ENCODE data around the gene PCDH9.
"Not testable (repeated sequence)": the region's sequence is repeated elsewhere in the genome, so short reads cannot be mapped to it uniquely, and the experiment has no call there.

PCDH9 gene

DNA sequence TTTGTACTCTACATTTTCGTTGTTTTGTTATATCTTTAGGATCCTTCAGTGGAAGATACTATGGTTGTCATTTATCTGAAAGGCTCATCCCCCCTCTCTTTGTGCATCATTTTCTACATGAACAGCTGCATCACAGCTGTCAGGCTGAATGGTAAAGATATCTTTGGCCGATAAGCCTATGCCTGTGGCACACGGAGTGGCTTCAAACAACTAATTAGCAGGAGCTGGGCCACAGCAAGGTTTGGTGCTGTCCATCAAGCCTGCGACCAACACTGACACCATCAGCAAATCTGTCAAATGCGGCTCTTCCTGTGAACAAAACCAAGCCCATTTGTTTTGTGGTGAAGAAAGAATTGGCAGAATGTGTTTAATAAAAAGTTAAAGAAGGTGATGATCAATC, 334.4 kb downstream of the PCDH9 start:
- DNase-seq (ENCODE audit: low read depth): no peak

GRCh38 chr13:66895320-66895719, 334.8 kb downstream of the PCDH9 start:
- DNase-seq (ENCODE audit: low read depth): no peak

DNA sequence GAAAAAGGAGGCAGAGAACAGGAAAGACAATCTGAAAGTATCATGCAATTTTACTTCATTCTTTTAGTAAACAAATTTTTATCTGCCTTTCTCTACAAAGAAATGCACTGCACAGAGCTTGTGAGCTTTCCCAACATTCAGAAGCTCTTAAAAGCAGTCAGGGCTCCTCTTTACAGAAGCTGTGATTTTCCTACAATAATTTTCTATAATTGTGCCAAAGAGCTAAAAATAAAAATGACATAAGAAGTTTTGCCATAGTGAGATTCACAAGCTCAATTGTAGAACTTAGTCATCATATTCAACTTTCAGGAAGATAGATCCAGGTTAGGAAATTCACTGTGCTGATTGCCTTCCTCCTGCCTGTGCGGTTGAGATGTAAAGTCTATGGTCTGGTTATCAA, 341.4 kb downstream of the PCDH9 start:
- peak; percentile 2 for DNase-seq (ENCODE audit: low read depth)

GRCh38 chr13:66887088-66887487, 343.0 kb downstream of the PCDH9 start:
- peak; percentile 70 for DNase-seq (ENCODE audit: low read depth)

DNA sequence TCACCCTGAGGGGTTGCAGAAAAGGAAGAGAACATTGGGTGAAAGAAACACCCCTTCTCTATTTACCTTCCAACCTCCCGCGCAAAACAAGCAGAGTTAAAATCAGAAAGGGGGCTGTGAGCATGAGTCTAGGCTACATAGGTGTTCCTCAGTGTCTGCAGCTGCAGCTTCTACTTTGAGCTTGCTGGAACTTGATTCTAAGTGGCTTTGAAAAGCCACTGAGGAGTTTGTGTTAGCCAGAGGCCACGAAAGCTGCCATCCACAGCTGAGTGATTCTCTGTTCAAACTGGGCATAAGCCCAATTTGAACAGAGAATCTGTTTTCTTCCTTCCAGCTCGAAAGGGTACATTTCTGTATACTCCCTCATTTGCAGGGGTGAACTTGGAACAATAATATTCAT, 343.9 kb downstream of the PCDH9 start:
- no peak for DNase-seq (ENCODE audit: low read depth)

GRCh38 chr13:66881170-66881569, 349.0 kb downstream of the PCDH9 start:
- not testable (repeated sequence) for DNase-seq (ENCODE audit: low read depth)

GRCh38 chr13:66879988-66880387, 350.1 kb downstream of the PCDH9 start:
- DNase-seq (ENCODE audit: low read depth): no peak

DNA sequence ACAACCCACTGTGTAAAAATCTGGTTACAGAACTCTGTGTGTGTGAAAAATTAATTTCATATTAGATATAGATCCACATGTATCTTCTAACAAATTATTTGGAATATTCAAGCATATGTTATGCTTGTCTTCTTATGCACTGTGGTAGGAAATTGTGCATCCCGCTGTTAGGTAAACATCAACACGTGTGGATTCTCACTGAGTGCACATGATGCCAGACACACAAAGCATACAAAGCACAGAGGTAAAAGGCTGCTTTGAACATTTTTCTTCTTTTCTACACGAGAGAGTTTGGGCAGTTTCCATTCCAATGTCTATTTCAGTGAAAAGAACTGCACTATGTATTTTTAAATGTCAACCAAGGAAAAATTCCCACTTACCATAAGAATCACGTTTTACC, 354.9 kb downstream of the PCDH9 start:
- DNase-seq (ENCODE audit: low read depth): no peak

DNA sequence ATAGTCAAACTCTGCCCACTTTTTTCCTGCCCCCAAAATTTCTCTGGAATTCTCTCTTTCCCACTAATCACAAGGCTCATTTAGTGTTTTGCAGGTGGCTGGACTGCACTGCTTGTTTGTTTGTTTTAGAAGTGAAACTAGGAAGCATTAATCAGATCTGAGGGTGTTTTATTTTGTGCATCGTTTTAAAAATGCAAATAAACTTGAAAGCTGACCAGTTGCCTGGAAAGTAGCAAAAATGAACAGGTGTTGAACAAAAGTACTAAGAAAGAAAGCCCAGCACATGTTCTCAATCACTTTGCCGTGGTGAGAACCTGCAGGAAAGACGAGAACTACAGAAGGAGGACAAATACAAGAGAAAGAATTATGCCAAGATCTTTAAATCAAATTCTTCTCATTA, 365.5 kb downstream of the PCDH9 start:
- DNase-seq (ENCODE audit: low read depth): no peak

DNA sequence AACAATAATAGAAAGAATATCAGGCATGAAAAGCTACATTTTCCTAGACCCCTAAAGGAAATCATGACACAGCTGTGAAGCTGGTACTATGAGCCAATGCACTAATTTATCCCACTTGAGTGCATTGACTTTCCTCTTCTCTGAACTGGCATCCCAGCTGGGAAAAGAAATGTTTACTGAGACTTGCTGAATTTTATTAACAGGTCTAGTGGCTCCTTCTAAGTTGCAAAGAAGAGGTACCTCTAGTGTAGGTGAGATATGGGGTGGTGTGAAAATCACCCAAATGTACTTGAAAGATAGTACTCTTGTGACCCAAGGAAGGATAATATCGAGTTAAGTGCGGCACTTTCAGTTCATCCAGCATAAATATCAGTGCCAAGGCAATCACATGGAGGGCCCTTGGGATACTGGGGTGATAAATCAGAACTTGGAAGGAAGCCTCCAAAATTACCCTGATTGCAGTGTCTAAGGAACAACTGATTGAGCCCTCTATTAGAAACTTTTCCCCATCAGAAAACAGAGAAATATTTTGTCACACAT, 369.2 kb downstream of the PCDH9 start:
- no peak for DNase-seq (ENCODE audit: low read depth)

GRCh38 chr13:66859934-66860877, 369.9 kb downstream of the PCDH9 start:
- DNase-seq (ENCODE audit: low read depth): no peak

DNA sequence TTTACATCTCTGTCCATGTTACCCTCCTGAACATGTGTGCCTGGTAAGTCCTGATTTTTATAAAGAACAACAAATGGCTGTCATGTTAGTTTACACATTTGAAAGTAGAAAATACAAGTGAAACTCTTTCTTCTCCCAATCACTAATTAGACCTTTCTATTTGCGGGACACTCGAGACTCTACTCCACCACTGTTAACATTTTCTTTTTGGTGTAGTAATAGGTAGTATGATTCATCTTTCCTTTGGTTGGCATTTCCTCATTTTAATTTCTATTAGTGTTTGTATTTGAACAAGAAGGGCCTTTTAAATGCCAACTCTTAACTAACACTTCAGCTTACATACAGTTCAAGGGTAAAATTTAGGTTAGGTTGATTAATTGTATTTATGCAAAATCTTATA, 371.1 kb downstream of the PCDH9 start:
- DNase-seq (ENCODE audit: low read depth): no peak

- no peak for DNase-seq (ENCODE audit: low read depth)
Observed at GRCh38 chr13:66858163-66858562, 372.0 kb downstream of the PCDH9 start.

- no peak for DNase-seq (ENCODE audit: low read depth)
Observed at GRCh38 chr13:66855131-66855530, 375.0 kb downstream of the PCDH9 start.

- no peak for DNase-seq (ENCODE audit: low read depth)
Observed at GRCh38 chr13:66853564-66853963, 376.6 kb downstream of the PCDH9 start.

DNA sequence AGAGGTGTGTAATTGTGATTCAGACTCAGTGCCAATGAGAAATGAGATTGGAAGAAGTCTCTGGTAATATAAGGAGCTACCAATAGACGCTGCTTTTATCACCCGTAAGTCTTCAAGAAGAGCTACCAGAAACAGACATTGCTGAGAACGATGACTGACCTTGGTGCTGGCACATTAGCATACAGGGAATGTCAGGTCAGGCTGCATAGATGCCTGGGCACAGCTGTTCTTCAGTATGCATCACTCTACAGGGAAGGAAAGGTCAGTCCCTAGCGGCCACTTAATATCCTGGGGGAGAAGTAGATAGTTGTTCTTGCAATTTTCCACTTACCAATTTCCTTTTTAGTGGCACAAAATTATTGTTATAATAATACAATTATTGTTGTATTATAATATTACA, 380.4 kb downstream of the PCDH9 start:
- no peak for DNase-seq (ENCODE audit: low read depth)

- no peak for DNase-seq (ENCODE audit: low read depth)
Observed at GRCh38 chr13:66847541-66847940, 382.6 kb downstream of the PCDH9 start.

GRCh38 chr13:66845393-66845792, 384.7 kb downstream of the PCDH9 start:
- no peak for DNase-seq (ENCODE audit: low read depth)

DNA sequence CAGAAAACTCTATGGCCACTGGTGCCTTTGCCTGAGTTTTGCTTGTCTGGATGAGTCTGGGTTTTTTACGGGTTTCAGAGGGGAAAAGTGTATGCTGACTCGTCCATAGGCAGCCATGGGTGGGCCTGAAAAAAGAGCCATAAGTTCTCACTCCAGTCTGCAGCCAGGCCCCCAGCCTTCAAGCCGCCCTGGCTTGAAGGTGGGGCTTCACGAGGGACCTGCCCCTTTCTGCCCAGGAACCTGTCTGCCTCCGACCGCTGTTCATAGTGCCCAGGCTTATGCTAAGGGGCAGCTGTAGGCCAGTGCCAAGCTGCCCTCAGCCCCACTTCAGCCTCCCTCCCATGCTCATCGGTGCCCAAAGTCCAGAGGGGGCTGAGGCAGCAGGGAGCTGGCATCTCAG, 385.2 kb downstream of the PCDH9 start:
- no peak for DNase-seq (ENCODE audit: low read depth)

DNA sequence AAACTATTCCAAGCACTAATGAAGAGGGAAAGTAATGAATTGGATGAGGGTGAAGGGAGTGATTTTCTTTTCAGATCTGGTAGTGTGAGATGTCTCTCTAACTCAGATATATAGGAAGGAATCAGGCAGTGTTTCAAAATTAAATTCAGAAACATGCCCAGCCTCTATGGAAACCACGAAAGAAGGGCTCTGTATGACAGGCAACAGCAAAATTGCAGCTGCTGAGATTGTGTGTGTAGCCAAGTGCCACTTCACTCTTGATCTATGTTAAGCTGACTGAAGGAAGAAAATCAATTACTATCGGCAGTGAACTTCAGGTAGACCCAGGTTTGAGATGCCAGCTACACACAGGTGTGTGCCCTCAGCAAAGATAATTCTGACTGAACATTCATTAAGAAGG, 387.4 kb downstream of the PCDH9 start:
- no peak for DNase-seq (ENCODE audit: low read depth)

DNA sequence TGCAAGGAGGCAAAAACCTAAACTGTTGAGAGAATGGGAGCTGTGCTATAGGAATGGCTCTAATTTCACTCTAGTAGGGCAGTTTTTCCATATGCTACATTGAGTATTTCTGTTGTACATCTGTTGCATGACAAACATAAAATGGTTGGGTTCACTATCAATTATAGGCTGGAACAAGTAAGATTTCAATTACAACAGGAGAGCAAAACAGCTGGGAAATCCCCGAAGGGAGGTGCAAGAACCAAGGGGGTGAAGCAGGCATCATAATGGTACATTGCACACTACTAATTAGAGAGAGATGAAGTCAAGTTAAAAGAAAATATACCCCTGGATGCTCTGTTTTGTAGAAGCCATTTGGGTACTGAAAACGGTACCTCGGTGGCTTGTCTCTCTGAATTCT, 389.5 kb downstream of the PCDH9 start:
- no peak for DNase-seq (ENCODE audit: low read depth)

DNA sequence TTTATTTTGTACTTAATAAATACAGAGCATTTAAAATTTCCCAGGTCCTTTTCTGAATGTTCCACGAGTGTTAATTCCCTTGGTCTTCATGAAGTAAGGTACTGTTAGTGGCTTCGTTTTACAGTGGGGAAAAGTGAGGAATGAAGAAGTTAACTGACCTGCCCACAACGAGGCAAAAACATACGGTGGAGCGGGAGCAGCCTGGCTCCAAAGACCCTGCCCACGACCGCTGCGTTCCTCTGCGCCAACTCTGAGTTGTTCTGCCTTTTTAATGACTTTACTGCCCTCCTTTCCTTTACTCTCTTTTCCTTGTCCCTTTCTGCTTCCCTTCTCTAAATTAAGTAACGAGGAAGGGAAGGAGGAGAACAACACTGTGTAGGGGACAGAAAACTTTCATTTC, 392.9 kb downstream of the PCDH9 start:
- no peak for DNase-seq (ENCODE audit: low read depth)

GRCh38 chr13:66835040-66835628, 395.0 kb downstream of the PCDH9 start:
- DNase-seq (ENCODE audit: low read depth): no peak

Measured in fibroblast of gingiva (primary cell).